Thyroid gland (tissue), 4 donors: ENCODE results near the gene CLEC18A. TPM values are rescaled to one million over a fixed set of nuclear protein-coding genes. Genes with fewer than 3 reads are reported as not detected.
A peak's percentile ranks its signal among the peaks of the same experiment; 100 is the strongest.

ENCODE experiments used
- DNase-seq, 2 donors: peaks; one replicate each; pipeline ENCODE4 v3.0.0-alpha.2; 2019
- H3K27ac ChIP-seq, 3 donors: fragments of 200-600 bp; sonication (generic); 1 replicate in 2 of 3; 2 replicates in 1 of 3; pipeline ENCODE4 v1.5.1; 2016 to 2019; ENCODE audit warnings: mild to moderate bottlenecking in 1 of 3, moderate library complexity in 1 of 3
- H3K27me3 ChIP-seq: fragments of 200-600 bp; sonication (generic); one replicate; pipeline ENCODE4 v1.5.1; 2019
- H3K36me3 ChIP-seq, 2 donors: fragments of 200-600 bp; sonication (generic); one replicate each; pipeline ENCODE4 v1.5.1; 2016 to 2019
- H3K4me1 ChIP-seq, 2 donors: fragments of 200-600 bp; sonication (generic); one replicate each; pipeline ENCODE4 v1.5.1; 2017 to 2019
- H3K4me3 ChIP-seq, 3 donors: fragments of 200-600 bp; sonication (generic); replicated peaks in 1 of 3; 1 replicate in 2 of 3; 2 replicates in 1 of 3; pipeline ENCODE4 v1.5.1; 2016; ENCODE audit warnings: mild to moderate bottlenecking in 1 of 3
- H3K9me3 ChIP-seq: fragments of 200-600 bp; sonication (generic); one replicate; pipeline ENCODE4 v1.5.1; 2017
- POLR2A ChIP-seq, 2 donors: fragments of 450-650 bp; IDR thresholded peaks; one replicate each; pipeline ENCODE4 v1.6.1; 2017; ENCODE audit warnings: antibody characterized with exemption in 2 of 2, mild to moderate bottlenecking in 2 of 2, moderate library complexity in 1 of 2
- WGBS, 2 donors: methylation state at CpG; one replicate each; pipeline ENCODE4 v1.1.5; 2017; 5-methylcytosine and 5-hydroxymethylcytosine counted together
- intact Hi-C: fragments of 100-400 bp; cut with DNase I; formaldehyde crosslinking; loops from one replicate; pipeline ENCODE4 v1.15.1; 2023
- total RNA-seq, 4 donors: library from RNA; depleted of rRNA; stranded (reverse); fragments of >200 nt; gene quantifications; one replicate each; pipeline ENCODE4 v1.2.3, GENCODE V29; 2016
- TF ChIP-seq, protein P1 (sequence below), 6 experiments: fragments of 200-600 bp in 3 of 6; fragments of 450-650 bp in 3 of 6; sonication (generic) in 3 of 6; IDR thresholded peaks; one replicate each; pipeline ENCODE4 v1.5.1; 2016 to 2019; ENCODE audit warnings: antibody characterized with exemption in 6 of 6, mild to moderate bottlenecking in 2 of 6, inconsistent platforms in 1 of 6, moderate library complexity in 1 of 6

Gene CLEC18A
- total RNA-seq, 4 donors from 2014 or later: 0.67 to 1.8 (median 1.3) TPM

DNA sequence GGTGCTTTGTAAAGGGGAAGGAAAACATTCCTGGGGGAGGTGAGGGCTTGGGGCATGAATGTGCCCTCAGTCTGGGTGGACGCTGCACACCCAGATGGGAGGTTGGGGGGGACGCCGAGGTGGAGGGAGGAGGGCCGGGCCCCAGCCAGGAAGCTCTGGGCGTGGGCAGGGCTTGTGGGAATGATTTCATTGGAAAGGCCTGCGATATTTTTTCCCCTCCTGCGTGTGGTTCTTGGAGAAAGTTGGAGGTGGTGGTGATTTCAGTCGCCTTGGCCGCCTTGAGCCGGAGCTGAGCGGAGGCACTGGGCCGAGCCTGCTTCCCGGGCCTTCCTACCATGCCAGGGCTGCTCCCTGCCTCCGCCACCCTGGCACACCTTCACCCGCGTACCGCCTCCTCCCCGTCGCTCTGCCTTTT, 26.4 kb upstream of the CLEC18A start:
- H3K4me3 ChIP-seq: no peak overlapping the region
- no peaks in the 10 kb centered on the region for H3K27me3 ChIP-seq
- DNase-seq: no peak
- TF ChIP-seq POLR2A (IDR thresholded peaks at IDR 0.05): no peak
- TF ChIP-seq, protein P1, sequence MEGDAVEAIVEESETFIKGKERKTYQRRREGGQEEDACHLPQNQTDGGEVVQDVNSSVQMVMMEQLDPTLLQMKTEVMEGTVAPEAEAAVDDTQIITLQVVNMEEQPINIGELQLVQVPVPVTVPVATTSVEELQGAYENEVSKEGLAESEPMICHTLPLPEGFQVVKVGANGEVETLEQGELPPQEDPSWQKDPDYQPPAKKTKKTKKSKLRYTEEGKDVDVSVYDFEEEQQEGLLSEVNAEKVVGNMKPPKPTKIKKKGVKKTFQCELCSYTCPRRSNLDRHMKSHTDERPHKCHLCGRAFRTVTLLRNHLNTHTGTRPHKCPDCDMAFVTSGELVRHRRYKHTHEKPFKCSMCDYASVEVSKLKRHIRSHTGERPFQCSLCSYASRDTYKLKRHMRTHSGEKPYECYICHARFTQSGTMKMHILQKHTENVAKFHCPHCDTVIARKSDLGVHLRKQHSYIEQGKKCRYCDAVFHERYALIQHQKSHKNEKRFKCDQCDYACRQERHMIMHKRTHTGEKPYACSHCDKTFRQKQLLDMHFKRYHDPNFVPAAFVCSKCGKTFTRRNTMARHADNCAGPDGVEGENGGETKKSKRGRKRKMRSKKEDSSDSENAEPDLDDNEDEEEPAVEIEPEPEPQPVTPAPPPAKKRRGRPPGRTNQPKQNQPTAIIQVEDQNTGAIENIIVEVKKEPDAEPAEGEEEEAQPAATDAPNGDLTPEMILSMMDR (IDR thresholded peaks at IDR 0.05): no peak
- H3K9me3 ChIP-seq: no peaks in the 10 kb centered on the region
- intact Hi-C loops: no loop called here
- peak overlapping the region; percentile 32 to 56 (median 40) for H3K27ac ChIP-seq
- H3K36me3 ChIP-seq: no peaks in the 10 kb centered on the region
- 73 to 76% methylated on average over 19 of the region's 19 CpGs for WGBS, 2 donors
- H3K4me1 ChIP-seq: peaks cover 0 to 9% of the 10 kb centered on the region in 2 donors

DNA sequence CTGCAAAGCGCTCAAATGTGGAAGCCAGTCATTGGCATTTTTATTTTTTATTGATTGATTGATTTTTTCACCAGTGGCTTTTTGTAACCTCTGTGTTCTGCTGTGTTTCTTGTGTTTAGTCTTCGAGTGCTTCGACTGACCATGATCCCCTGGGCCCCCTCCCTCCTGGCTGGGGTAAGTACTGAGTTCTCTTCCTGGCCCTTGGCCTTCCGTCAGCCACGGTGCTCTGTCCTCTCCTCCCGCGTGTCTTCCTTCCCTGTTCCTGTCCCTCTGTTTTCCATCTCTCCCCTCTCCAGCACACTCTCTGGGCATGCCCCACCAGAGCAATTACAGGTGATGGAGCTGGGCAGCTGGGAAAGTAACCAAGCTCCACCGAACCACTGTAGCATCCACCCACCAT, 25.8 kb upstream of the CLEC18A start:
- Histone ChIP-seq H3K27ac (peak overlapping the region; percentile 32 to 56 (median 40)), H3K27me3 (no peaks in the 10 kb centered on the region), H3K9me3 (no peaks in the 10 kb centered on the region), H3K36me3 (no peaks in the 10 kb centered on the region), H3K4me3 (no peak overlapping the region), H3K4me1 (peaks cover 0 to 9% of the 10 kb centered on the region in 2 donors)
- no peak for TF ChIP-seq POLR2A (IDR thresholded peaks at IDR 0.05)
- TF ChIP-seq, protein P1 (IDR thresholded peaks at IDR 0.05): no peak
- WGBS, 2 donors: 71 to 73% methylated on average over 8 of the region's 8 CpGs
- intact Hi-C loops: no loop called here
- DNase-seq: no peak

- Histone ChIP-seq H3K27ac (peak overlapping the region in 1 of 3 donors; percentile 40), H3K9me3 (no peaks in the 10 kb centered on the region), H3K4me3 (no peak overlapping the region), H3K4me1 (peaks cover 0 to 9% of the 10 kb centered on the region in 2 donors), H3K27me3 (no peaks in the 10 kb centered on the region), H3K36me3 (peaks cover 0 to under 1% of the 10 kb centered on the region in 2 donors)
- WGBS, 2 donors: 88 to 93% methylated on average over 8 of the region's 8 CpGs
- intact Hi-C loops: no loop called here
- no peak for DNase-seq
- TF ChIP-seq, protein P1 (IDR thresholded peaks at IDR 0.05): no peak
- no peak for TF ChIP-seq POLR2A (IDR thresholded peaks at IDR 0.05)
These were observed 24.9 kb upstream of the CLEC18A start for GRCh38 chr16:69926241-69926640.

- peaks cover 9% of the 10 kb centered on the region in 2 donors for H3K36me3 ChIP-seq
- intact Hi-C loops: no loop called here
- H3K27ac ChIP-seq: peak overlapping the region; percentile 13 to 37 (median 35)
- DNase-seq: no peak
- no peaks in the 10 kb centered on the region for H3K9me3 ChIP-seq
- WGBS, 2 donors: 73 to 76% methylated on average over 15 to 16 of the region's 17 CpGs
- H3K4me1 ChIP-seq: peaks cover 0 to 9% of the 10 kb centered on the region in 2 donors
- H3K4me3 ChIP-seq: no peak overlapping the region
- no peaks in the 10 kb centered on the region for H3K27me3 ChIP-seq
- TF ChIP-seq, protein P1 (IDR thresholded peaks at IDR 0.05): no peak
- no peak for TF ChIP-seq POLR2A (IDR thresholded peaks at IDR 0.05)
These were observed 23.9 kb upstream of the CLEC18A start for GRCh38 chr16:69927056-69927757.

- peaks cover 0 to 9% of the 10 kb centered on the region in 2 donors for H3K4me1 ChIP-seq
- no peaks in the 10 kb centered on the region for H3K9me3 ChIP-seq
- no peak overlapping the region for H3K27ac ChIP-seq
- H3K4me3 ChIP-seq: no peak overlapping the region
- no peak for DNase-seq
- H3K27me3 ChIP-seq: no peaks in the 10 kb centered on the region
- intact Hi-C loops: no loop called here
- H3K36me3 ChIP-seq: peaks cover 18 to 24% of the 10 kb centered on the region in 2 donors
- TF ChIP-seq, protein P1 (IDR thresholded peaks at IDR 0.05): no peak
- TF ChIP-seq POLR2A (IDR thresholded peaks at IDR 0.05): no peak
- 86 to 93% methylated on average over 10 of the region's 10 CpGs for WGBS, 2 donors
These were observed 22.2 kb upstream of the CLEC18A start for GRCh38 chr16:69928856-69929400.
